Motor neuron (in vitro differentiated cells): ENCODE measurements around the gene KIDINS220. TPM values are rescaled to one million over a fixed set of nuclear protein-coding genes. Genes with fewer than 3 reads are reported as not detected.

ENCODE experiments used
- ATAC-seq, 8 experiments: fragments of 200-7000 bp; cut with Tn5 transposase; replicated peaks in 6 of 8; 2 replicates each; pipeline ENCODE4 v1.8.0; 2021; ENCODE audit warnings: mild to moderate bottlenecking in 8 of 8, moderate library complexity in 8 of 8
- H3K27ac ChIP-seq, 2 donors: fragments of 250-450 bp; sonication (Bioruptor Pico); 2 replicates each; pipeline ENCODE4 v1.9.0; 2021; ENCODE audit warnings: antibody characterized with exemption in 2 of 2, mild to moderate bottlenecking in 2 of 2, moderate library complexity in 1 of 2
- H3K4me1 ChIP-seq, 2 donors: fragments of 250-450 bp; sonication (Bioruptor Pico); replicated peaks in 1 of 2; 2 replicates each; pipeline ENCODE4 v1.6.1; 2021; ENCODE audit warnings: antibody characterized with exemption in 2 of 2, mild to moderate bottlenecking in 2 of 2, moderate library complexity in 1 of 2
- H3K4me3 ChIP-seq, 5 donors: fragments of 250-450 bp; sonication (Bioruptor Pico); 2 replicates each; pipeline ENCODE4 v1.9.0; 2021; ENCODE audit warnings: antibody characterized with exemption in 5 of 5, mild to moderate bottlenecking in 5 of 5, moderate library complexity in 4 of 5
- WGBS, 10 experiments: fragments of 450-650 bp; shearing (Covaris generic); methylation state at CpG; one replicate each; pipeline ENCODE4 v1.0.0; 2022; 5-methylcytosine and 5-hydroxymethylcytosine counted together
- in situ Hi-C, 9 experiments: fragments of 400-800 bp; cut with MboI; loops; one replicate each; pipeline ENCODE4 v1.15.0; 2021; ENCODE audit warnings: low sequenced_read_pairs in 9 of 9, low pct_unique_long_range_greater_than_20kb in 2 of 9; ENCODE audit not compliant: unreplicated experiment in 9 of 9
- total RNA-seq, 8 experiments: library from RNA; unstranded; fragments of 300-600 nt; gene quantifications; 2 replicates each; pipeline versions ENCODE4 v1.2.3 to v1.2.4, GENCODE V29; 2022

KIDINS220 gene
- total RNA-seq, 8 experiments from 2014 or later, result 33.3 to 202 (median 147) TPM

DNA sequence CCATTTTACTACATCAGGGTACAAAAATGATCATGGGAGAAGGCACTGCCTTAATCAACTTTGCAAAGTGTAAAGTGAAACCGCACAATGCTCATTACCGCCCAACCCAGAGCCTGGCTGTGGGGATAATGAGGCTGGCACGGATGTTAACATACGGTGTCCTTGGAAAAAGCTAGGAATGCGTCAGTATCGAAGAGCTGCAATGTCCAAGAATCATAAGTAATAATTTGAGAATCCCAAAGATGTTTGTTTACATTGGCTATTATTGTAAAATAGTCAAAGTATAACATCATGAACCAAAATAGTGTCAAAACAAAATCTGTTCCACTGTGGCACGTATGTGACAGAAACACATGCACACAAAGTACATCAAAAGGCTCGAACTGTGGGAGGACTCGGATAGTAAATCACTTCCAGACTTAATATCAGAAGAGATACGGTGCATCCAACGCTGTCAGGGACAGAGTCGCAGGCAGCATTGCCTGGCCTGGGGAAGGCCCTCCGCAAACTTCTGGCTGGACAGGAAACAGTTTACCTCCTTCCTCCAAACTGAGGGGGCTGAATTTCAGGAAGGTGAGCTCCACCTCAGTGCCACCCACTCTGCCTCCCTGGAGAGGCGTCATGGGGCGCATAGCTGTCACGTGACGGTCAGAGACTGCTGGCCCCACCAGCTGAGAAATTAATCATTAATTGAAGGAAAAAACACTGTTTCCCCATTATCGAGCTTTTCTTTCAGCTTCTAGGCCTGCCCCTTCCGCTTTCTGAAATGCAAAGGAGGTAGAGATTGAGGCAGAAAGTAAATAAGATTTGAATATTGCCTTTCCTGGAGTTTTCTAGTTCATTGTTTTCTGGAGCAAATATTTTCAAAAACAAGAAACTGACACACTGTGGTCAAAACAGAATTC is 157.3 kb downstream of the KIDINS220 start:
- in situ Hi-C loops, result loop anchor here (10.0 to 25.0 kb wide), 6 partner anchors 1243 to 1585 kb away; no protein-coding TSS in a partner anchor
- Histone ChIP-seq H3K27ac (no peak overlapping the region), H3K4me1 (peaks cover 27 to 39% of the 10 kb centered on the region in 2 donors), H3K4me3 (peak overlapping the region in 2 of 5 donors; percentile 45 to 47)
- ATAC-seq, result no peak
- WGBS, 10 experiments, result 3 to 47% (median 31%) methylated on average over 3 to 14 of the region's 19 CpGs

DNA sequence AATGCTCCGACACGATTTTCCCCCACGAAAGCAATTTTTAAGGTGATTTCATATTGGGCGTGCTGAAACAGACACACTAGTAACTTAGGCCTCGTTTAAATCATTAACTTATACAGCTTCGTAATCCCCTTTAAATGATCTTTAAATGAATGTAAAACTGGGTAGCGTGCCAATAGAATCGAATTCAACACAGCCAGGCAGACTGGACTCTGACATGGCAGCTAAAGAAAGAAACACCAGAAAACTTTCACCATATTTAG is 157.9 kb downstream of the KIDINS220 start:
- H3K4me1 ChIP-seq, result peaks cover 27 to 35% of the 10 kb centered on the region in 2 donors
- H3K4me3 ChIP-seq, result peak overlapping the region; percentile 9 to 47 (median 35)
- peak overlapping the region in 1 of 2 donors; percentile 68 for H3K27ac ChIP-seq
- WGBS, 10 experiments, result 11 to 53% (median 20%) methylated on average over 2 to 7 of the region's 8 CpGs; no CpG with 5 or more reads in 3 of the 10 experiments
- in situ Hi-C loops, result loop anchor here in 7 of 9 experiments (25.0 kb wide), 4 partner anchors 1242 to 1567 kb away; no protein-coding TSS in a partner anchor
- ATAC-seq, result no peak

Other genes with a start within 250 kb of the KIDINS220 start
- 10 to 100 TPM in 7 of 8 experiments, 1 to 10 TPM in 1; 6.2 to 91.6 (median 38.9) TPM for gene ID2, start 155.6 kb downstream of the KIDINS220 start, total RNA-seq
- gene MBOAT2, start 166.1 kb upstream of the KIDINS220 start, total RNA-seq, result 10 to 100 TPM in 6 of 8 experiments, 1 to 10 TPM in 2; 1.2 to 54.5 (median 28.6) TPM